ENCODE data around the gene SLC25A1. TPM values are rescaled to one million over a fixed set of nuclear protein-coding genes. Genes with fewer than 3 reads are reported as not detected.

The SLC25A1 gene
- total RNA-seq, 1 donor from 2014 or later, result 97.9 TPM

DNA sequence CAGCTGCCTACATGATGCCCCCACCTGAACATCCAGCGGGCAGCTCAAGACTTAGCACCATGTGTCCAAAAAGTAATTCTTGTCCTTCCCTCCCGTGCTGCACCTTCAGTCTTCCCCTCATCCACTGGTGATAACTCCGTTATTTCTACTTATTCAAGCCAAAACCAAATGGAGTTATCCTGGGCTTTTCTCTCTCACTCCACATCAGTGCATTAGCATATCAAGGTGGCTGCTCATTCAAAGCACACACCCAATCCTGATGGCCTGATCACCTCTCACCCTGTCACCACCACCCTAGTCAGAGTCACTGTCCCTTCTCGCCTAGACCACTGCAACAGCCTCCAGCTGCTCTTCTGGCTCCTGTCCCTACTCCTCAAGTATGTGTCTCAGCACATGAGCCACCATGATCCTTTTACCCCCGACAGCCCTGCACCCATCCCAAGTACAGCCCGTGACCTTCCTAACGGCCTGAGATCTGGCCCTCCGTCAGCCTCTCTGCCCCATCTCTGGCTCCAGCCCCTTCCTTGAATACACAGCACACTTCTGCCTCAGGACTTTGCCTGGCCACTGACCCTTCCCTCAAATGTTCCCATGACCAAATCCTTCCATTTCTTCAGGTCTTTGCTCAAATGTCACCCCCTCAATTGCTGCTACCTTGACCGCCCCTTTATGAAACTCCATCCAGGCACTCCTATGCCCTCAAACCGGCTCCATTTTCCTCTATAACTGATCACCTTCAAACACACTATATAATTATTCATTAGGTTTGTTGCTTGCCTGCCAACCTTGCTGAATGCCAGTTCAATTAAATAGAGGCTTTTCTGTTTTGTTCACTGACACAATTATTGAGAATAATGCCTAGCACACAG is 19.7 kb upstream of the SLC25A1 start:
- FAIRE-seq (no peak), DNase-seq (ENCODE audit: low read depth) (no peak)

DNA sequence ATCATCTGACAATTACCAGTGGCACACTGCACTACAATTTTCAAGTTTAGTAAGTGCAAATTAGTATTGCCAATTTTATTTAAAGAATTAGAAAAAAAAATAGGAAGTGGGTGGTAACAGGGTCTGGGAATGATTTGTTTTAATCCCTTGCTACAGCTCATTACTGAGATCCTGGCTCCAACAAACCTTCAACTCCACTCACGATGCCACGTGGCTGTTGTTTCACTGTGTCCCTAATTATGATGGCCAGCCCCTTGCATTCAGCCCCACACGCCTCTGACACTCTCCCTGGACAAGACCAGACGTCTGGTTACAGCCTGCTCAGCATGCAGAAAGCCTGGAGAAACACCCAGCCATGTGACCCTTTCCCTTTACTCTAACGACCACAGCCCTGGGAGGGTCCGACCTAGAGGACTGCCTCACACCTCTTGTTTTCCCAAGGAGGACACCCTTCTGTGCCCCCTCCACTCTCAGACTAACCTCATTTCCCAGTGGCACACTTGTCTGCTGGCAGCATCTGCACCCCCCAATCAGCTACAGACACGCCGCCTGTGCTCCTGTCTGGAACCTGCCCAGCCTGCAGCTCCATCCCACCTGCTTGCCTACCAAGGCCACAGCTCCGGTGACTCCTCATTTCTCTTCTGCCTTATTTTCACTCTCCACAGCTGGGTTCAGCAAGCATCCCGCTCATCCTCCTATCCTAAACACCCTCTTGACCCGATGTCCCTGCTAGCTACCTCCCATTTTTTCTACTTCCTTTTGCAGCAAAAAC is 18.5 kb upstream of the SLC25A1 start:
- no peaks in the 10 kb centered on the region for H3K79me2 ChIP-seq (ENCODE audit: insufficient read depth, low read length)
- Mint-ChIP-seq H3K9me3 (ENCODE audit: unreplicated experiment) (peaks cover 2% of the 10 kb centered on the region), H3K4me3 (ENCODE audit: unreplicated experiment) (peak overlapping the region; percentile 73), H3K36me3 (ENCODE audit: low read depth, unreplicated experiment) (peaks cover 53% of the 10 kb centered on the region), H3K27me3 (ENCODE audit: low read depth, unreplicated experiment) (no peaks in the 10 kb centered on the region), H3K27ac (ENCODE audit: unreplicated experiment) (no peak overlapping the region), H3K4me1 (ENCODE audit: low read depth, unreplicated experiment) (peaks cover 7% of the 10 kb centered on the region)
- no peaks in the 10 kb centered on the region for H3K9me3 ChIP-seq (ENCODE audit: insufficient read depth, low read depth, low read length)
- no peak overlapping the region for H3K4me3 ChIP-seq (ENCODE audit: insufficient read depth, low read depth, low read length)
- DNase-seq (ENCODE audit: low read depth) (no peak), FAIRE-seq (no peak)
- H3K9ac ChIP-seq (ENCODE audit: low read length), result no peak overlapping the region
- H3K4me2 ChIP-seq (ENCODE audit: low read length), result no peak overlapping the region
- no peak overlapping the region for H3K27ac ChIP-seq (ENCODE audit: low read depth, low read length)
- H2AFZ ChIP-seq (ENCODE audit: low read depth, low read length), result no peak overlapping the region
- no peak for TF ChIP-seq EZH2 (IDR thresholded peaks at IDR 0.05; ENCODE audit: insufficient read depth, low read length)
- H3K36me3 ChIP-seq (ENCODE audit: insufficient read depth, low read length), result no peaks in the 10 kb centered on the region
- no peaks in the 10 kb centered on the region for H4K20me1 ChIP-seq (ENCODE audit: insufficient read depth, low read length)
- no peaks in the 10 kb centered on the region for H3K4me1 ChIP-seq (ENCODE audit: insufficient read depth, low read length)
- no peaks in the 10 kb centered on the region for H3K27me3 ChIP-seq (ENCODE audit: insufficient read depth, low read length)

More for the DNA sequence above, 19.7 kb upstream of the SLC25A1 start:
- Mint-ChIP-seq H3K9me3 (ENCODE audit: unreplicated experiment) (peaks cover 2% of the 10 kb centered on the region), H3K36me3 (ENCODE audit: low read depth, unreplicated experiment) (peaks cover 53% of the 10 kb centered on the region), H3K4me3 (ENCODE audit: unreplicated experiment) (no peak overlapping the region), H3K4me1 (ENCODE audit: low read depth, unreplicated experiment) (peaks cover 7% of the 10 kb centered on the region), H3K27ac (ENCODE audit: unreplicated experiment) (no peak overlapping the region), H3K27me3 (ENCODE audit: low read depth, unreplicated experiment) (no peaks in the 10 kb centered on the region)
- Histone ChIP-seq H3K79me2 (ENCODE audit: insufficient read depth, low read length) (no peaks in the 10 kb centered on the region), H3K4me2 (ENCODE audit: low read length) (no peak overlapping the region), H4K20me1 (ENCODE audit: insufficient read depth, low read length) (no peaks in the 10 kb centered on the region), H3K9ac (ENCODE audit: low read length) (no peak overlapping the region), H2AFZ (ENCODE audit: low read depth, low read length) (no peak overlapping the region), H3K27me3 (ENCODE audit: insufficient read depth, low read length) (no peaks in the 10 kb centered on the region), H3K4me1 (ENCODE audit: insufficient read depth, low read length) (no peaks in the 10 kb centered on the region), H3K36me3 (ENCODE audit: insufficient read depth, low read length) (no peaks in the 10 kb centered on the region), H3K27ac (ENCODE audit: low read depth, low read length) (no peak overlapping the region), H3K4me3 (ENCODE audit: insufficient read depth, low read depth, low read length) (no peak overlapping the region), H3K9me3 (ENCODE audit: insufficient read depth, low read depth, low read length) (no peaks in the 10 kb centered on the region)
- TF ChIP-seq EZH2 (IDR thresholded peaks at IDR 0.05; ENCODE audit: insufficient read depth, low read length), result no peak

GRCh38 chr22:19195796-19196731 is 17.5 kb upstream of the SLC25A1 start:
- peak overlapping the region; percentile 40 for H3K4me3 Mint-ChIP-seq (ENCODE audit: unreplicated experiment)
- H3K4me1 ChIP-seq (ENCODE audit: insufficient read depth, low read length), result no peaks in the 10 kb centered on the region
- H3K27ac ChIP-seq (ENCODE audit: low read depth, low read length), result no peak overlapping the region
- H3K27me3 Mint-ChIP-seq (ENCODE audit: low read depth, unreplicated experiment), result no peaks in the 10 kb centered on the region
- no peak for FAIRE-seq
- peaks cover 2% of the 10 kb centered on the region for H3K9me3 Mint-ChIP-seq (ENCODE audit: unreplicated experiment)
- H3K4me1 Mint-ChIP-seq (ENCODE audit: low read depth, unreplicated experiment), result peaks cover 7% of the 10 kb centered on the region
- H4K20me1 ChIP-seq (ENCODE audit: insufficient read depth, low read length), result no peaks in the 10 kb centered on the region
- no peaks in the 10 kb centered on the region for H3K27me3 ChIP-seq (ENCODE audit: insufficient read depth, low read length)
- H3K36me3 ChIP-seq (ENCODE audit: insufficient read depth, low read length), result no peaks in the 10 kb centered on the region
- peaks cover 57% of the 10 kb centered on the region for H3K36me3 Mint-ChIP-seq (ENCODE audit: low read depth, unreplicated experiment)
- no peak overlapping the region for H2AFZ ChIP-seq (ENCODE audit: low read depth, low read length)
- no peaks in the 10 kb centered on the region for H3K79me2 ChIP-seq (ENCODE audit: insufficient read depth, low read length)
- TF ChIP-seq CTCF (IDR thresholded peaks at IDR 0.05; ENCODE audit: insufficient read depth, low read depth, low read length) (no peak), EZH2 (IDR thresholded peaks at IDR 0.05; ENCODE audit: insufficient read depth, low read length) (no peak)
- no peaks in the 10 kb centered on the region for H3K9me3 ChIP-seq (ENCODE audit: insufficient read depth, low read depth, low read length)
- no peak overlapping the region for H3K4me3 ChIP-seq (ENCODE audit: insufficient read depth, low read depth, low read length)
- H3K27ac Mint-ChIP-seq (ENCODE audit: unreplicated experiment), result no peak overlapping the region
- DNase-seq (ENCODE audit: low read depth), result no peak
- H3K4me2 ChIP-seq (ENCODE audit: low read length), result no peak overlapping the region
- no peak overlapping the region for H3K9ac ChIP-seq (ENCODE audit: low read length)
